ENCODE results near the gene USP31. TPM values are rescaled to one million over a fixed set of nuclear protein-coding genes. Genes with fewer than 3 reads are reported as not detected.

USP31 gene
- total and polyA plus RNA-seq, 2 donors (not counting 1 experiment from before 2014, with no cell fraction given): 1.6 to 6.7 TPM

GRCh38 chr16:23031508-23032098, 117.6 kb downstream of the USP31 start:
- Histone ChIP-seq H4K20me1 (ENCODE audit: control insufficient read depth, insufficient read depth, low read length, poor library complexity, severe bottlenecking) (no peaks in the 10 kb centered on the region), H3K4me1 (ENCODE audit: control insufficient read depth in 2 of 2, insufficient read depth in 2 of 2, low read length in 2 of 2) (no peaks in the 10 kb centered on the region), H3K9ac (ENCODE audit: low read length) (no peak overlapping the region), H3K4me2 (replicated peaks; ENCODE audit: low read depth, low read length, poor library complexity, severe bottlenecking) (no peak overlapping the region), H3K4me3 (ENCODE audit: control extremely low read depth in 1 of 5, extremely low read depth in 1 of 5, insufficient read depth in 1 of 5, low read depth in 2 of 5, low read length in 4 of 5) (no peak overlapping the region), H2AFZ (ENCODE audit: insufficient read depth, low read depth, low read length, poor library complexity, severe bottlenecking) (no peak overlapping the region), H3K36me3 (replicated peaks in 1 of 2; ENCODE audit: control extremely low read depth in 1 of 2, control insufficient read depth in 1 of 2, extremely low read depth in 1 of 2, insufficient read depth in 2 of 2, low read length in 1 of 2) (no peaks in the 10 kb centered on the region), H3K27me3 (replicated peaks in 1 of 4; ENCODE audit: control extremely low read depth in 1 of 4, control insufficient read depth in 3 of 4, insufficient read depth in 4 of 4, low read length in 3 of 4) (peaks cover 0 to 13% (median 1%) of the 10 kb centered on the region in 4 experiments), H3K79me2 (ENCODE audit: control insufficient read depth, insufficient read depth, low read length) (no peaks in the 10 kb centered on the region), H3K27ac (ENCODE audit: low read length in 2 of 2) (no peak overlapping the region), H3K9me3 (ENCODE audit: control extremely low read depth in 1 of 3, control insufficient read depth in 2 of 3, insufficient read depth in 1 of 3, low read length in 2 of 3) (peaks cover 0 to 16% (median 14%) of the 10 kb centered on the region in 3 donors)
- WGBS (ENCODE audit: insufficient coverage): 80% methylated on average over 2 of the region's 6 CpGs
- ATAC-seq (ENCODE audit: low read depth) (no peak), DNase-seq (no peak)
- Mint-ChIP-seq H3K4me1 (peaks cover 5% of the 10 kb centered on the region), H3K27ac (no peak overlapping the region), H3K27me3 (peaks cover 17% of the 10 kb centered on the region), H3K4me3 (no peak overlapping the region), H3K9me3 (ENCODE audit: insufficient read depth) (peaks cover 7% of the 10 kb centered on the region)
- intact Hi-C loops (cut with micrococcal nuclease): no loop called here
- ChIA-PET POLR2A (interaction anchor here (0.6 kb wide), 1 partner anchor 104 kb away, joined by 5 read pairs; no protein-coding TSS in a partner anchor), CTCF (no interaction called here)
- TF ChIP-seq CTCF (IDR thresholded peaks at IDR 0.05) (no peak), EZH2 (IDR thresholded peaks at IDR 0.05; ENCODE audit: borderline replicate concordance, insufficient read depth, low read depth, low read length, poor library complexity, severe bottlenecking) (no peak)

GRCh38 chr16:23029733-23030420, 119.4 kb downstream of the USP31 start:
- H3K36me3 ChIP-seq (replicated peaks in 1 of 2; ENCODE audit: control extremely low read depth in 1 of 2, control insufficient read depth in 1 of 2, extremely low read depth in 1 of 2, insufficient read depth in 2 of 2, low read length in 1 of 2): no peaks in the 10 kb centered on the region
- TF ChIP-seq CTCF (IDR thresholded peaks at IDR 0.05) (no peak), EZH2 (IDR thresholded peaks at IDR 0.05; ENCODE audit: borderline replicate concordance, insufficient read depth, low read depth, low read length, poor library complexity, severe bottlenecking) (no peak)
- no peaks in the 10 kb centered on the region for H3K79me2 ChIP-seq (ENCODE audit: control insufficient read depth, insufficient read depth, low read length)
- ChIA-PET POLR2A (no interaction called here), CTCF (no interaction called here)
- Mint-ChIP-seq H3K4me3 (no peak overlapping the region), H3K27ac (no peak overlapping the region), H3K9me3 (ENCODE audit: insufficient read depth) (peaks cover 7% of the 10 kb centered on the region), H3K27me3 (peaks cover 19% of the 10 kb centered on the region), H3K4me1 (peaks cover under 1% of the 10 kb centered on the region)
- no peak overlapping the region for H3K27ac ChIP-seq (ENCODE audit: low read length in 2 of 2)
- intact Hi-C loops (cut with micrococcal nuclease): no loop called here
- H3K9me3 ChIP-seq (ENCODE audit: control extremely low read depth in 1 of 3, control insufficient read depth in 2 of 3, insufficient read depth in 1 of 3, low read length in 2 of 3): peaks cover 0 to 16% (median 14%) of the 10 kb centered on the region in 3 donors
- H3K9ac ChIP-seq (ENCODE audit: low read length): no peak overlapping the region
- DNase-seq: no peak
- H3K4me1 ChIP-seq (ENCODE audit: control insufficient read depth in 2 of 2, insufficient read depth in 2 of 2, low read length in 2 of 2): no peaks in the 10 kb centered on the region
- H2AFZ ChIP-seq (ENCODE audit: insufficient read depth, low read depth, low read length, poor library complexity, severe bottlenecking): no peak overlapping the region
- 94% methylated on average over 2 of the region's 6 CpGs for WGBS (ENCODE audit: insufficient coverage)
- no peaks in the 10 kb centered on the region for H4K20me1 ChIP-seq (ENCODE audit: control insufficient read depth, insufficient read depth, low read length, poor library complexity, severe bottlenecking)
- H3K27me3 ChIP-seq (replicated peaks in 1 of 4; ENCODE audit: control extremely low read depth in 1 of 4, control insufficient read depth in 3 of 4, insufficient read depth in 4 of 4, low read length in 3 of 4): peaks cover 0 to 13% (median 1%) of the 10 kb centered on the region in 4 experiments
- H3K4me3 ChIP-seq (ENCODE audit: control extremely low read depth in 1 of 5, extremely low read depth in 1 of 5, insufficient read depth in 1 of 5, low read depth in 2 of 5, low read length in 4 of 5): no peak overlapping the region
- no peak overlapping the region for H3K4me2 ChIP-seq (replicated peaks; ENCODE audit: low read depth, low read length, poor library complexity, severe bottlenecking)
- ATAC-seq (ENCODE audit: low read depth): no peak

Measured in B cell (primary cell).